A549 treated with CORT108297 at 1 μM for 4 hours (cell line): ENCODE results near the gene ASIC3. TPM values are rescaled to one million over a fixed set of nuclear protein-coding genes. Genes with fewer than 3 reads are reported as not detected.

Experiments
- total RNA-seq: library from RNA; stranded (reverse); fragments of 200-300 nt; extraction: Qiagen RNA extraction; gene quantifications from 5 replicates; pipeline ENCODE4 v1.2.3, GENCODE V29; 2022

ASIC3 gene
- total RNA-seq: 4.3 to 12.9 TPM (median 10.4 TPM) in 5 replicates

GRCh38 chr7:151047976-151048815, at the start of gene ASIC3:
Gene ASIC3, plus strand, starts transcription at chr7:151048531. Its CDS starts 355 bp downstream, at chr7:151048886.

GRCh38 chr7:151024435-151025056, 23.8 kb upstream of the ASIC3 start, which contains the start of gene ATG9B:
Gene ATG9B, minus strand, starts transcription at chr7:151024494. Its CDS starts 71 bp downstream, at chr7:151024423.

GRCh38 chr7:151028131-151028947, 20.0 kb upstream of the ASIC3 start, which contains the start of gene ABCB8:
Gene ABCB8, plus strand, starts transcription at chr7:151028450. Its CDS starts 66 bp downstream, at chr7:151028516.

GRCh38 chr7:151057506-151057988, 9.2 kb downstream of the ASIC3 start, which contains the start of gene CDK5:
Gene CDK5, minus strand, starts transcription at chr7:151057897. Its CDS starts 49 bp downstream, at chr7:151057848.

GRCh38 chr7:151059367-151060112, 11.2 kb downstream of the ASIC3 start, which contains the start of gene SLC4A2:
Gene SLC4A2, plus strand, starts transcription at chr7:151059589. Its CDS starts 2,399 bp downstream, at chr7:151061988.

GRCh38 chr7:151080522-151081169, 32.3 kb downstream of the ASIC3 start, which contains the start of gene FASTK:
Gene FASTK, minus strand, starts transcription at chr7:151080809. Its CDS starts 43 bp downstream, at chr7:151080766.

GRCh38 chr7:151083071-151083823, 34.9 kb downstream of the ASIC3 start, which contains the start of gene TMUB1:
Gene TMUB1, minus strand, starts transcription at chr7:151083493. Its CDS starts 930 bp downstream, at chr7:151082563.

GRCh38 chr7:151085691-151086620, 37.6 kb downstream of the ASIC3 start, which contains the start of gene AGAP3:
Gene AGAP3, plus strand, starts transcription at chr7:151086475. Its CDS starts 267 bp downstream, at chr7:151086742.

Other genes with a start within 250 kb of the ASIC3 start
- gene TMEM176B, start 248.2 kb upstream of the ASIC3 start, total RNA-seq: 0.12 to 0.13 TPM in 2 of 5 replicates, not detected in the others
- gene TMEM176A, start 247.8 kb upstream of the ASIC3 start, total RNA-seq: not detected in 5 replicates
- gene AOC1, start 196.0 kb upstream of the ASIC3 start, total RNA-seq: not detected in 5 replicates
- 0.38 to 0.64 TPM (median 0.42 TPM) in 5 replicates for gene KCNH2, start 70.2 kb upstream of the ASIC3 start, total RNA-seq
- 0.22 to 0.65 TPM (median 0.42 TPM) in 5 replicates for gene NOS3, start 57.5 kb upstream of the ASIC3 start, total RNA-seq
- 0.16 to 0.73 TPM (median 0.55 TPM) in 5 replicates for gene ATG9B, start 24.0 kb upstream of the ASIC3 start, total RNA-seq
- gene ABCB8, start 20.1 kb upstream of the ASIC3 start, total RNA-seq: 33.1 to 55.2 TPM (median 52.6 TPM) in 5 replicates
- 32.6 to 37.1 TPM (median 34.0 TPM) in 5 replicates for gene CDK5, start 9.4 kb downstream of the ASIC3 start, total RNA-seq
- gene SLC4A2, start 11.1 kb downstream of the ASIC3 start, total RNA-seq: 191 to 306 TPM (median 300 TPM) in 5 replicates
- 52.6 to 89.4 TPM (median 82.4 TPM) in 5 replicates for gene FASTK, start 32.3 kb downstream of the ASIC3 start, total RNA-seq
- 36.3 to 61.2 TPM (median 59.4 TPM) in 5 replicates for gene TMUB1, start 35.0 kb downstream of the ASIC3 start, total RNA-seq
- 43.0 to 72.3 TPM (median 69.5 TPM) in 5 replicates for gene AGAP3, start 37.9 kb downstream of the ASIC3 start, total RNA-seq
- 0.10 to 0.18 TPM in 2 of 5 replicates, not detected in the others for gene GBX1, start 119.2 kb downstream of the ASIC3 start, total RNA-seq
- not detected in 5 replicates for gene ASB10, start 138.7 kb downstream of the ASIC3 start, total RNA-seq
- not detected in 5 replicates for gene H2BK1, start 162.0 kb downstream of the ASIC3 start, total RNA-seq
- 61.4 to 67.5 TPM (median 66.9 TPM) in 5 replicates for gene ABCF2, start 178.7 kb downstream of the ASIC3 start, total RNA-seq
- 38.2 to 52.9 TPM (median 47.8 TPM) in 5 replicates for gene CHPF2, start 184.0 kb downstream of the ASIC3 start, total RNA-seq
- 8.6 to 12.4 TPM (median 10.4 TPM) in 5 replicates for gene SMARCD3, start 200.2 kb downstream of the ASIC3 start, total RNA-seq